Neuronal stem cell (in vitro differentiated cells): ENCODE results near the gene CDHR1.

Experiments used
- DNase-seq: peaks from one replicate; pipeline ENCODE4 v3.0.0-alpha.2; 2013; ENCODE audit warnings: low spot score
- H2AFZ ChIP-seq: one replicate; pipeline ENCODE4 v1.6.1; 2013; ENCODE audit warnings: mild to moderate bottlenecking, low read length, inconsistent platforms
- H2AK5ac ChIP-seq: 2 replicates; pipeline ENCODE4 v1.6.1; 2013; ENCODE audit warnings: low read depth, mild to moderate bottlenecking, inconsistent platforms, low read length, moderate library complexity, mixed read lengths
- H2BK120ac ChIP-seq: 2 replicates; pipeline ENCODE4 v1.6.1; 2013; ENCODE audit warnings: low read depth, mild to moderate bottlenecking, inconsistent platforms, low read length, moderate library complexity, mixed read lengths
- H2BK12ac ChIP-seq: one replicate; pipeline ENCODE4 v1.6.1; 2013; ENCODE audit warnings: low read length, inconsistent platforms
- H2BK15ac ChIP-seq: 2 replicates; pipeline ENCODE4 v1.6.1; 2013; ENCODE audit warnings: mild to moderate bottlenecking, low read length, inconsistent platforms, mixed read lengths
- H2BK5ac ChIP-seq: one replicate; pipeline ENCODE4 v1.6.1; 2013; ENCODE audit warnings: inconsistent platforms, mild to moderate bottlenecking, low read length, moderate library complexity
- H3K14ac ChIP-seq: one replicate; pipeline ENCODE4 v1.6.1; 2013; ENCODE audit warnings: low read length, inconsistent platforms
- H3K18ac ChIP-seq: 2 replicates; pipeline ENCODE4 v1.6.1; 2013; ENCODE audit warnings: low read length, inconsistent platforms
- H3K23ac ChIP-seq: 2 replicates; pipeline ENCODE4 v1.6.1; 2013; ENCODE audit warnings: low read depth, mild to moderate bottlenecking, mixed read lengths, low read length, inconsistent platforms; ENCODE audit not compliant: poor library complexity
- H3K27ac ChIP-seq: replicated peaks from 3 replicates; pipeline ENCODE4 v1.5.1; 2013; ENCODE audit warnings: low read length, inconsistent platforms
- H3K27me3 ChIP-seq, 3 experiments: 2 replicates each; pipeline ENCODE4 v1.6.1; 2013; ENCODE audit warnings: low read length in 3 of 3, mild to moderate bottlenecking in 2 of 3, inconsistent platforms in 1 of 3, low read depth in 1 of 3, mixed read lengths in 1 of 3, moderate library complexity in 1 of 3; ENCODE audit not compliant: control insufficient read depth in 3 of 3, insufficient read depth in 3 of 3
- H3K36me3 ChIP-seq, 2 donors: replicated peaks in 1 of 2; 2 replicates each; pipeline ENCODE4 v1.6.1; 2013; ENCODE audit warnings: low read length in 2 of 2; ENCODE audit not compliant: control insufficient read depth in 2 of 2, insufficient read depth in 2 of 2
- H3K4ac ChIP-seq: 2 replicates; pipeline ENCODE4 v1.6.1; 2013; ENCODE audit warnings: inconsistent platforms, mild to moderate bottlenecking, low read length, moderate library complexity
- H3K4me1 ChIP-seq, 2 donors: 1 replicate in 1 of 2; 2 replicates in 1 of 2; pipeline ENCODE4 v1.6.1; 2013; ENCODE audit warnings: low read length in 2 of 2, low read depth in 1 of 2; ENCODE audit not compliant: control insufficient read depth in 2 of 2, insufficient read depth in 1 of 2
- H3K4me2 ChIP-seq: one replicate; pipeline ENCODE4 v1.6.1; 2013; ENCODE audit warnings: mild to moderate bottlenecking, low read length, inconsistent platforms; ENCODE audit not compliant: insufficient read depth, poor library complexity, severe bottlenecking
- H3K4me3 ChIP-seq, 2 donors: 2 replicates each; pipeline ENCODE4 v1.5.1; 2013; ENCODE audit warnings: low read length in 2 of 2, mild to moderate bottlenecking in 2 of 2, inconsistent platforms in 1 of 2, moderate library complexity in 1 of 2
- H3K79me1 ChIP-seq: one replicate; pipeline ENCODE4 v1.6.1; 2013; ENCODE audit warnings: low read depth, mild to moderate bottlenecking, inconsistent platforms, low read length, moderate library complexity
- H3K9ac ChIP-seq: one replicate; pipeline ENCODE4 v1.6.1; 2013; ENCODE audit warnings: mild to moderate bottlenecking, low read depth, low read length, inconsistent platforms; ENCODE audit not compliant: poor library complexity
- H3K9me3 ChIP-seq, 2 donors: replicated peaks in 1 of 2; 2 replicates each; pipeline versions ENCODE3 to v1.6.1; 2013; ENCODE audit warnings: low read length in 2 of 2, mild to moderate bottlenecking in 2 of 2, inconsistent platforms in 1 of 2, low read depth in 1 of 2, mixed read lengths in 1 of 2, moderate library complexity in 1 of 2; ENCODE audit not compliant: control insufficient read depth in 2 of 2, insufficient read depth in 1 of 2
- H4K8ac ChIP-seq: one replicate; pipeline ENCODE4 v1.6.1; 2013; ENCODE audit warnings: low read depth, mild to moderate bottlenecking, inconsistent platforms, low read length, moderate library complexity
- H4K91ac ChIP-seq: one replicate; pipeline ENCODE4 v1.6.1; 2013; ENCODE audit warnings: low read length, low read depth, mild to moderate bottlenecking, inconsistent platforms; ENCODE audit not compliant: poor library complexity
- WGBS, 2 donors: extraction: QIAGEN DNeasy Blood & Tissue Kit; methylation state at CpG; one replicate each; pipeline ENCODE4 v1.1.7; 2013; ENCODE audit warnings: missing lambda C conversion rate in 2 of 2, mixed read lengths in 1 of 2; ENCODE audit not compliant: insufficient read length in 2 of 2, insufficient replicate concordance in 1 of 2; ENCODE audit errors: extremely low coverage in 2 of 2; 5-methylcytosine and 5-hydroxymethylcytosine counted together

CDHR1 gene

GRCh38 chr10:84226616-84227015, 32.3 kb downstream of the CDHR1 start:
- Histone ChIP-seq H4K91ac (no peak overlapping the region), H3K4me1 (no peaks in the 10 kb centered on the region), H3K18ac (no peak overlapping the region), H3K27ac (no peak overlapping the region), H3K36me3 (no peaks in the 10 kb centered on the region), H3K4me2 (no peak overlapping the region), H3K4me3 (no peak overlapping the region), H2AK5ac (no peak overlapping the region), H3K14ac (no peak overlapping the region), H2BK12ac (no peak overlapping the region), H3K27me3 (no peaks in the 10 kb centered on the region), H2BK15ac (no peak overlapping the region), H3K4ac (no peak overlapping the region), H3K9me3 (no peaks in the 10 kb centered on the region), H2BK5ac (no peak overlapping the region), H3K79me1 (no peaks in the 10 kb centered on the region), H2BK120ac (no peak overlapping the region), H3K23ac (no peak overlapping the region), H2AFZ (no peak overlapping the region), H3K9ac (no peak overlapping the region), H4K8ac (no peak overlapping the region)
- DNase-seq: no peak
- WGBS, 2 donors: no CpG with 5 or more reads among the region's 3 CpGs

GRCh38 chr10:84227810-84228209, 33.5 kb downstream of the CDHR1 start:
- no peak overlapping the region for H2AFZ ChIP-seq
- H4K91ac ChIP-seq: no peak overlapping the region
- H3K18ac ChIP-seq: no peak overlapping the region
- H3K4me2 ChIP-seq: no peak overlapping the region
- no peaks in the 10 kb centered on the region for H3K36me3 ChIP-seq
- no peak overlapping the region for H3K4me3 ChIP-seq
- H3K14ac ChIP-seq: no peak overlapping the region
- H3K79me1 ChIP-seq: no peaks in the 10 kb centered on the region
- no peak overlapping the region for H2BK120ac ChIP-seq
- no peak overlapping the region for H2AK5ac ChIP-seq
- peaks cover 0 to under 1% (median 0%) of the 10 kb centered on the region in 3 experiments for H3K27me3 ChIP-seq
- H2BK5ac ChIP-seq: no peak overlapping the region
- no peak overlapping the region for H2BK15ac ChIP-seq
- WGBS, 2 donors: no CpG with 5 or more reads among the region's 4 CpGs
- H3K4ac ChIP-seq: no peak overlapping the region
- no peak overlapping the region for H3K9ac ChIP-seq
- H4K8ac ChIP-seq: no peak overlapping the region
- no peak overlapping the region for H3K23ac ChIP-seq
- no peak for DNase-seq
- H2BK12ac ChIP-seq: no peak overlapping the region
- no peaks in the 10 kb centered on the region for H3K4me1 ChIP-seq
- no peak overlapping the region for H3K27ac ChIP-seq
- H3K9me3 ChIP-seq: no peaks in the 10 kb centered on the region

GRCh38 chr10:84230359-84230758, 36.0 kb downstream of the CDHR1 start:
- Histone ChIP-seq H4K8ac (no peak overlapping the region), H3K4ac (no peak overlapping the region), H3K4me1 (no peaks in the 10 kb centered on the region), H2BK120ac (no peak overlapping the region), H3K18ac (no peak overlapping the region), H3K23ac (no peak overlapping the region), H3K36me3 (no peaks in the 10 kb centered on the region), H3K9me3 (no peaks in the 10 kb centered on the region), H2AFZ (no peak overlapping the region), H3K4me2 (no peak overlapping the region), H2BK5ac (no peak overlapping the region), H2BK12ac (no peak overlapping the region), H2BK15ac (no peak overlapping the region), H4K91ac (no peak overlapping the region), H3K4me3 (no peak overlapping the region), H2AK5ac (no peak overlapping the region), H3K27ac (no peak overlapping the region), H3K27me3 (peaks cover 0 to 2% (median 0%) of the 10 kb centered on the region in 3 experiments), H3K14ac (no peak overlapping the region), H3K9ac (no peak overlapping the region), H3K79me1 (no peaks in the 10 kb centered on the region)
- no peak for DNase-seq
- WGBS, 2 donors: no CpG with 5 or more reads among the region's 1 CpG

- no CpG with 5 or more reads among the region's 10 CpGs for WGBS, 2 donors
- Histone ChIP-seq H4K91ac (no peak overlapping the region), H3K9ac (peak overlapping the region; percentile 30), H3K23ac (peak overlapping the region; percentile 1), H2BK15ac (no peak overlapping the region), H3K36me3 (no peaks in the 10 kb centered on the region), H3K9me3 (no peaks in the 10 kb centered on the region), H3K27me3 (peaks cover 0 to 7% (median 5%) of the 10 kb centered on the region in 3 experiments), H2AK5ac (no peak overlapping the region), H3K18ac (peak overlapping the region; percentile 1), H3K14ac (no peak overlapping the region), H3K4me3 (no peak overlapping the region), H3K27ac (no peak overlapping the region), H2BK12ac (peak overlapping the region; percentile 53), H2AFZ (no peak overlapping the region), H3K4ac (no peak overlapping the region), H4K8ac (no peak overlapping the region), H3K4me2 (no peak overlapping the region), H2BK120ac (no peak overlapping the region), H3K79me1 (no peaks in the 10 kb centered on the region), H2BK5ac (no peak overlapping the region), H3K4me1 (peaks cover 0 to 2% of the 10 kb centered on the region in 2 donors)
- no peak for DNase-seq
Measured at GRCh38 chr10:84232376-84232775, 38.0 kb downstream of the CDHR1 start.
